Small intestine (tissue), 4 donors: ENCODE data around the gene C17orf67. TPM values are rescaled to one million over a fixed set of nuclear protein-coding genes. Genes with fewer than 3 reads are reported as not detected.

Source experiments
- polyA plus RNA-seq, 4 donors: library from polyadenylated mRNA; stranded (reverse) in 3 of 4; unstranded in 1 of 4; fragments of 200-250 nt in 3 of 4; fragments of 120-200 nt in 1 of 4; gene quantifications; one replicate each; pipeline versions ENCODE4 v1.2.1 to v1.2.3, GENCODE V29; 2013
- donor health status: healthy with polysubstance abuse.
- donor health status: Bipolar disorder and iron deficiency.
- donor health status: healthy.

C17orf67 gene
- polyA plus RNA-seq, 4 donors: 0.62 to 41.9 (median 6.6) TPM

Other genes with a start within 250 kb of the C17orf67 start
- 1 to 10 TPM in 1 of 4 donors, under 1 TPM in 1, not detected in 2; 0.79 to 1.5 TPM for gene NOG, start 240.2 kb downstream of the C17orf67 start, polyA plus RNA-seq
- gene DGKE, start 231 bp upstream of the C17orf67 start, polyA plus RNA-seq: 1 to 10 TPM in 2 of 4 donors, under 1 TPM in 2; 0.27 to 2.8 (median 1.3) TPM
- 10 to 100 TPM; 13.2 to 47.2 (median 30.0) TPM for gene TRIM25, start 80.1 kb upstream of the C17orf67 start, polyA plus RNA-seq
- 10 to 100 TPM in 3 of 4 donors, 1 to 10 TPM in 1; 8.4 to 20.4 (median 10.9) TPM for gene COIL, start 127.1 kb upstream of the C17orf67 start, polyA plus RNA-seq
- 100 to 1,000 TPM in 1 of 4 donors, 10 to 100 TPM in 3; 16.8 to 380 (median 38.2) TPM for gene SCPEP1, start 144.2 kb upstream of the C17orf67 start, polyA plus RNA-seq